ENCODE results near the gene ETNK2. TPM values are rescaled to one million over a fixed set of nuclear protein-coding genes. Genes with fewer than 3 reads are reported as not detected.

The ETNK2 gene
- total and polyA plus RNA-seq, 2 of the 8 experiments (the other 6 are each of a cell fraction or from before 2014, with no cell fraction given): 20.1 to 26.7 TPM

DNA sequence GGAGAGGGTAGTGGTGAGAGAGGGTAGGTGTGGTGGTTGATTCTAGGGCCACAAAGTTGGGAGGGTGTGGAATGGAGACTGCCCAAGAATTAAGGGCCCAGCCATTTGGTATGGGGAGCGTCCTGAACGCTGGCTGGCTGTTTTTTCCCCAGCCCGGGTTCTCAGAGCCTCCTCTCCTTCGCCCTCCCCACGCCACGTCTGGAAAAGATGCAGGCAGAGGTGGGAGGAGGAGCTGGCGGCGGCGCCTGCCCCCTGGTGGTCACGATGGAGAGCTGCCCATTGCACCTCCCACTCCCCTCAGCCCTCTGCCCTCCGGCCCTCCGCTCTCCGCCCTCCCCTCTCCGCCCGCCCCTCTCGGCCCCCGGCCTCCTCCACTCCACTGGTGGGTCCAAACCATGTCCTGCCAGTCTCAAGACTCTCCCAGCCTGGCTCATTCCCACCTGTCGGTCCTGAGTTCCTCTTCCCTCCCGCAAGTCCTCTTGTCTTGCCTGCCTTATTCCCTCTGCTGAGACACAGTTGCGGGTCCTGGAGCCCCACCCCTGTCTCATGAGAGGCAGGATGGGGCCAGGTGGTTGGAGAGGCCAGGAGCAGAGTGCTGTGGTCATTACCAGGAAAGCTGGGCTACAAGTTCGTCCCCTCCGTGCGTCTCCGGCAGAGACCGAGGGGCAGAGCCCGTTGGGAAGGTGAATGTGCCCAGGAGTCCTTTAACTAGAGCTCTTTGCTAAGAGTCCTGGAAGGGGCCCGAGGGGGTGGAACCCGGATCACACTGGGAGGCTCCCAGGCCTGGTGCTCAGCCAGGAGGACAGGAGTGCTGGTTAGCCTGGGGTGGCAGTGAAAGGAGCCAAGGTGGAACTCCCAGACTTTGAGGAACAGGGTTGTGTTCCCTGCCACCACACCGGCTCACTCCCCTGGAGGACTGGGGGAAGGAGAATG is 22.6 kb downstream of the ETNK2 start:
- Histone ChIP-seq H2AK5ac (ENCODE audit: low read depth, low read length) (no peak overlapping the region), H2BK15ac (ENCODE audit: low read length) (no peak overlapping the region), H3K36me3 (ENCODE audit: control insufficient read depth in 2 of 4, insufficient read depth in 4 of 4, low read length in 3 of 4) (peaks cover 3 to 22% (median 20%) of the 10 kb centered on the region in 4 experiments; a peak in 7 of 8 replicates), H2BK12ac (ENCODE audit: low read depth, low read length) (no peak overlapping the region; the same call in 1 of the 2 replicates), H4K91ac (replicated peaks; ENCODE audit: insufficient read length, low read length) (peak overlapping the region; percentile 18), H2BK20ac (ENCODE audit: low read length) (no peak overlapping the region), H3K4me2 (ENCODE audit: insufficient read depth in 1 of 2, low read depth in 2 of 2, low read length in 2 of 2) (peak overlapping the region; percentile 0 to 65; a peak in 3 of 4 replicates), H3K79me1 (ENCODE audit: low read depth, low read length) (no peaks in the 10 kb centered on the region), H3K4ac (replicated peaks; ENCODE audit: insufficient read length, low read depth, low read length) (peak overlapping the region; percentile 87), H3K14ac (ENCODE audit: insufficient read length) (no peak overlapping the region), H3K27me3 (replicated peaks in 1 of 4; ENCODE audit: control insufficient read depth in 3 of 4, extremely low read depth in 1 of 4, insufficient read depth in 3 of 4, low read length in 3 of 4) (no peaks in the 10 kb centered on the region; a peak in 1 of 7 replicates), H3K23ac (ENCODE audit: insufficient read length) (no peak overlapping the region), H3K4me3 (ENCODE audit: extremely low read depth in 1 of 4, insufficient read depth in 2 of 4, low read depth in 3 of 4, low read length in 4 of 4) (peak overlapping the region in 2 of 4 experiments; percentile 19 to 47; a peak in 3 of 8 replicates), H4K20me1 (replicated peaks in 1 of 2; ENCODE audit: control insufficient read depth in 1 of 2, insufficient read depth in 2 of 2, low read length in 2 of 2) (peaks cover 2 to 10% of the 10 kb centered on the region in 2 experiments), H3K79me2 (ENCODE audit: control insufficient read depth in 1 of 2, insufficient read depth in 2 of 2, low read length in 2 of 2) (0 out of 4 replicates have a peak, but pooled peaks cover 0 to 2% of the 10 kb centered on the region in 2 experiments), H3K27ac (ENCODE audit: low read depth, low read length) (peak overlapping the region; percentile 53; the same call in 1 of the 2 replicates), H4K5ac (ENCODE audit: insufficient read length, low read depth, low read length) (peak overlapping the region; percentile 73), H3K56ac (replicated peaks; ENCODE audit: insufficient read length, low read depth, low read length) (no peak overlapping the region), H3K4me1 (replicated peaks in 1 of 4; ENCODE audit: control insufficient read depth in 3 of 4, insufficient read depth in 4 of 4, low read length in 3 of 4) (peaks cover 4 to 24% (median 7%) of the 10 kb centered on the region in 4 experiments), H4K8ac (ENCODE audit: extremely low read depth, insufficient read depth, low read length) (peak overlapping the region; percentile 71; the same call in 1 of the 2 replicates), H3K18ac (ENCODE audit: extremely low read depth, low read length) (no peak overlapping the region; the same call in 1 of the 2 replicates), H2BK120ac (replicated peaks; ENCODE audit: low read depth, low read length) (no peak overlapping the region), H3K9ac (replicated peaks in 1 of 4; ENCODE audit: extremely low read depth in 1 of 4, low read depth in 3 of 4, low read length in 3 of 4) (0 out of 7 replicates have a peak overlapping the region, but pooled peaks of 2 of the 4 experiments have one; percentile 2 to 4), H2AFZ (ENCODE audit: low read length) (no peak overlapping the region), H3K9me3 (ENCODE audit: insufficient read depth in 2 of 2, low read depth in 1 of 2, low read length in 1 of 2) (no peaks in the 10 kb centered on the region), H2BK5ac (ENCODE audit: low read depth, low read length) (peak overlapping the region; percentile 76; the same call in 1 of the 2 replicates), H3K23me2 (ENCODE audit: low read depth, low read length) (no peaks in the 10 kb centered on the region)
- no peak for FAIRE-seq
- DNase-seq (ENCODE audit: low read depth in 1 of 2, low spot score in 2 of 2): peak; percentile 56 to 94
- CTCF ChIA-PET (ENCODE audit: partially characterized antibody): interaction anchor here (0.6 to 11.3 kb wide), 52 partner anchors 9 to 392 kb away, joined by 3 to 261 read pairs (median 5); partner anchors contain the start of genes ETNK2 and SOX13
- WGBS, 2 experiments (ENCODE audit: extremely low coverage in 1 of 2, insufficient coverage in 1 of 2, insufficient read length in 1 of 2, insufficient replicate concordance in 2 of 2, low coverage in 1 of 2, low lambda C conversion rate in 2 of 2, missing lambda C conversion rate in 1 of 2): 55% methylated on average over 22 of the region's 29 CpGs; no CpG with 5 or more reads in 1 of the 2 experiments
- POLR2A ChIA-PET (ENCODE audit: partially characterized antibody): interaction anchor here (0.5 to 13.3 kb wide), 22 partner anchors 8 to 324 kb away, joined by 3 to 174 read pairs (median 5); partner anchors contain the start of genes ETNK2, SNRPE and SOX13
- TF ChIP-seq TCF12 (IDR thresholded peaks at IDR 0.05; ENCODE audit: low read depth, low read length): 0 out of 2 replicates have a peak, but pooled peaks have one; percentile 18
- peak in 1 of 2 experiments; percentile 49; a peak in 1 of 3 replicates for TF ChIP-seq POLR2A (IDR thresholded peaks at IDR 0.05; ENCODE audit: control extremely low read depth in 1 of 2, low read depth in 2 of 2, low read length in 2 of 2)
- TF ChIP-seq KDM4A (IDR thresholded peaks at IDR 0.05; ENCODE audit: low read depth, low read length, severe bottlenecking): no peak
- no peak for TF ChIP-seq EP300 (IDR thresholded peaks at IDR 0.05; ENCODE audit: borderline replicate concordance in 1 of 2, low read depth in 2 of 2, low read length in 2 of 2)
- TF ChIP-seq EGR1 (IDR thresholded peaks at IDR 0.05; ENCODE audit: borderline replicate concordance, low read depth, low read length): 0 out of 2 replicates have a peak, but pooled peaks have one; percentile 28
- TF ChIP-seq KDM5A (IDR thresholded peaks at IDR 0.05; ENCODE audit: low read length): no peak
- no peak for TF ChIP-seq EZH2 (IDR thresholded peaks at IDR 0.05; ENCODE audit: low read depth, low read length, severe bottlenecking)
- peak; percentile 81 to 88 for TF ChIP-seq RAD21 (IDR thresholded peaks at IDR 0.05 in 1 of 2, conservative IDR thresholded peaks at IDR 0.05 in 1 of 2; ENCODE audit: low read depth in 2 of 2, low read length in 2 of 2)
- no peak for TF ChIP-seq BCL11A (IDR thresholded peaks at IDR 0.05; ENCODE audit: low read depth in 2 of 2, low read length in 2 of 2)
